Upper lobe of left lung (tissue), 6 donors: Measurements from ENCODE around the gene DAZAP1. TPM values are rescaled to one million over a fixed set of nuclear protein-coding genes. Genes with fewer than 3 reads are reported as not detected.
A peak's percentile ranks its signal among the peaks of the same experiment; 100 is the strongest.

Experiments used
- ATAC-seq, 2 donors: fragments of 200-7000 bp; cut with Tn5 transposase; one replicate each; pipeline ENCODE4 v1.9.1; 2022; ENCODE audit warnings: mild to moderate bottlenecking in 2 of 2, moderate library complexity in 2 of 2; ENCODE audit not compliant: low FRiP score in 2 of 2
- DNase-seq, 2 donors: peaks; one replicate each; pipeline ENCODE4 v3.0.0-alpha.2; 2019 to 2020
- H3K27ac ChIP-seq, 4 donors: fragments of 200-600 bp; sonication (generic); one replicate each; pipeline ENCODE4 v1.5.1; 2016 to 2019
- H3K27me3 ChIP-seq, 4 donors: fragments of 200-600 bp; sonication (generic); one replicate each; pipeline ENCODE4 v1.5.1; 2017 to 2019
- H3K36me3 ChIP-seq, 4 donors: fragments of 200-600 bp; sonication (generic); one replicate each; pipeline ENCODE4 v1.5.1; 2016 to 2019
- H3K4me1 ChIP-seq, 4 donors: fragments of 200-600 bp; sonication (generic); one replicate each; pipeline ENCODE4 v1.5.1; 2018 to 2019
- H3K4me3 ChIP-seq, 4 donors: fragments of 200-600 bp; sonication (generic); one replicate each; pipeline ENCODE4 v1.5.1; 2017 to 2019; ENCODE audit warnings: mild to moderate bottlenecking in 2 of 4, moderate library complexity in 1 of 4
- H3K9me3 ChIP-seq, 4 donors: fragments of 200-600 bp; sonication (generic); one replicate each; pipeline ENCODE4 v1.5.1; 2018 to 2019
- EP300 ChIP-seq, 4 donors: sonication (generic); formaldehyde crosslinking; IDR thresholded peaks; one replicate each; pipeline ENCODE4 v1.5.1; 2017; ENCODE audit warnings: antibody characterized with exemption in 4 of 4, control low read depth in 2 of 4
- POLR2A ChIP-seq, 4 donors: fragments of 450-650 bp; IDR thresholded peaks; one replicate each; pipeline ENCODE4 v1.5.1; 2016 to 2017; ENCODE audit warnings: antibody characterized with exemption in 4 of 4, mild to moderate bottlenecking in 2 of 4
- POLR2AphosphoS5 ChIP-seq, 2 donors: sonication (generic); formaldehyde crosslinking; IDR thresholded peaks; one replicate each; pipeline ENCODE4 v1.5.1; 2017; ENCODE audit warnings: antibody characterized with exemption in 2 of 2
- WGBS, 2 donors: methylation state at CpG; one replicate each; pipeline ENCODE4 v1.1.5; 2017 to 2018; 5-methylcytosine and 5-hydroxymethylcytosine counted together
- total RNA-seq, 6 donors: library from RNA; depleted of rRNA in 4 of 6; stranded (reverse); fragments of >200 nt in 4 of 6; gene quantifications; one replicate each; pipeline versions ENCODE4 v1.1.0 to v1.2.1, GENCODE V29; 2016 to 2021
- TF ChIP-seq, protein P1 (sequence below), 6 experiments: fragments of 450-650 bp in 4 of 6; fragments of 200-600 bp in 2 of 6; sonication (generic) in 2 of 6; IDR thresholded peaks; one replicate each; pipeline ENCODE4 v1.5.1; 2016 to 2019; ENCODE audit warnings: antibody characterized with exemption in 6 of 6
- donor health status: DM: no; HTN: no; CAD: no; lungs with moderate emphysema.
- donor health status: DM: no; HTN: yes; CAD: no; lungs with severe emphysema.

DAZAP1 gene
- total RNA-seq, 6 donors from 2014 or later: 38.9 to 107 (median 78.7) TPM

GRCh38 chr19:1424192-1424955 is 17.0 kb downstream of the DAZAP1 start:
- 88 to 89% methylated on average over 40 to 41 of the region's 42 CpGs for WGBS, 2 donors
- TF ChIP-seq POLR2A (IDR thresholded peaks at IDR 0.05) (no peak), POLR2AphosphoS5 (IDR thresholded peaks at IDR 0.05) (no peak), EP300 (IDR thresholded peaks at IDR 0.05) (no peak)
- TF ChIP-seq, protein P1, sequence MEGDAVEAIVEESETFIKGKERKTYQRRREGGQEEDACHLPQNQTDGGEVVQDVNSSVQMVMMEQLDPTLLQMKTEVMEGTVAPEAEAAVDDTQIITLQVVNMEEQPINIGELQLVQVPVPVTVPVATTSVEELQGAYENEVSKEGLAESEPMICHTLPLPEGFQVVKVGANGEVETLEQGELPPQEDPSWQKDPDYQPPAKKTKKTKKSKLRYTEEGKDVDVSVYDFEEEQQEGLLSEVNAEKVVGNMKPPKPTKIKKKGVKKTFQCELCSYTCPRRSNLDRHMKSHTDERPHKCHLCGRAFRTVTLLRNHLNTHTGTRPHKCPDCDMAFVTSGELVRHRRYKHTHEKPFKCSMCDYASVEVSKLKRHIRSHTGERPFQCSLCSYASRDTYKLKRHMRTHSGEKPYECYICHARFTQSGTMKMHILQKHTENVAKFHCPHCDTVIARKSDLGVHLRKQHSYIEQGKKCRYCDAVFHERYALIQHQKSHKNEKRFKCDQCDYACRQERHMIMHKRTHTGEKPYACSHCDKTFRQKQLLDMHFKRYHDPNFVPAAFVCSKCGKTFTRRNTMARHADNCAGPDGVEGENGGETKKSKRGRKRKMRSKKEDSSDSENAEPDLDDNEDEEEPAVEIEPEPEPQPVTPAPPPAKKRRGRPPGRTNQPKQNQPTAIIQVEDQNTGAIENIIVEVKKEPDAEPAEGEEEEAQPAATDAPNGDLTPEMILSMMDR (IDR thresholded peaks at IDR 0.05): no peak
- ATAC-seq (no peak), DNase-seq (peak in 1 of 2 donors; percentile 80)
- Histone ChIP-seq H3K9me3 (no peaks in the 10 kb centered on the region), H3K27ac (no peak overlapping the region), H3K27me3 (no peaks in the 10 kb centered on the region), H3K36me3 (peaks cover 42 to 90% (median 81%) of the 10 kb centered on the region in 4 donors), H3K4me1 (no peaks in the 10 kb centered on the region), H3K4me3 (no peak overlapping the region)

DNA sequence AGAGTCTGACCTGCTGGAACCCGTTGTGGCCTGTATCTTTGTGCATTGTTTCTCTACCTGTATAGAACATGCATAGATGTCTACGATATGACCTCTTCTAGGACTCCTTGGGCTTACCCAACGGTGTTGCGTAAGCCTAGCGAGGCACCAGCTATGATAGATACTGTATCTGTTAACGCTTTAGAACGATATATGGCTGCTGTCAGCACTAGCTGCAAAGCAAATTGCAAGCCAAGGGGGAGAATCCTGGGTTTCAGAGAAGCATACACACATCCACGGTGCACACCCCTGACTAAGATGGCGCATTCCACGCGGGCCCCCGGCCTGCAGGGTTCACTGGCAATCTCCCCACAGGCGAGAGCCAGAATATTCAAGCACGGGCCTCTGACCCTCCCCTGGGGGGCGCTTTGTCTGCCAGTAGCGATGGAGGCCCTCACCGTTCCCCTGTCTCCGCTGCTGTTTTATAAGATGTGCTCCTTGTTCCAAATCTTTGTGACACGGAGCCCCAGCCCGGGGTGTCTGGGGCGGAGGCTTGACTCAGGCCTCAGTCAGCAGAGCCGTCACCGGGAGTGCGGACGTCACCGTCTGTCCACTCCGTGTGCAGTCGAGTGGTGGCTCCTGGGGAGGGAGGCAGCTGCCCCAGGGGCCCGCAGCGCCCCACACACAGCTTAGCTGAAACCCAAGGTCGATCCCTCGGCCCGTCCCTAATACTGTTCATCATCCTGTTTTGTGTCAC is 17.9 kb downstream of the DAZAP1 start:
- ATAC-seq: no peak
- 92% methylated on average over 28 of the region's 33 CpGs for WGBS, 2 donors
- TF ChIP-seq POLR2AphosphoS5 (IDR thresholded peaks at IDR 0.05) (no peak), EP300 (IDR thresholded peaks at IDR 0.05) (no peak), POLR2A (IDR thresholded peaks at IDR 0.05) (no peak)
- TF ChIP-seq, protein P1 (IDR thresholded peaks at IDR 0.05): no peak
- no peak overlapping the region for H3K27ac ChIP-seq
- H3K36me3 ChIP-seq: peaks cover 45 to 93% (median 83%) of the 10 kb centered on the region in 4 donors
- H3K4me3 ChIP-seq: no peak overlapping the region
- no peaks in the 10 kb centered on the region for H3K27me3 ChIP-seq
- no peaks in the 10 kb centered on the region for H3K4me1 ChIP-seq
- DNase-seq: peak in 1 of 2 donors; percentile 52
- H3K9me3 ChIP-seq: no peaks in the 10 kb centered on the region

GRCh38 chr19:1425902-1426301 is 18.5 kb downstream of the DAZAP1 start:
- Histone ChIP-seq H3K9me3 (no peaks in the 10 kb centered on the region), H3K36me3 (peaks cover 41 to 93% (median 82%) of the 10 kb centered on the region in 4 donors), H3K4me1 (no peaks in the 10 kb centered on the region), H3K27ac (no peak overlapping the region), H3K4me3 (no peak overlapping the region), H3K27me3 (no peaks in the 10 kb centered on the region)
- DNase-seq (peak in 1 of 2 donors; percentile 31), ATAC-seq (no peak)
- WGBS, 2 donors: 93 to 94% methylated on average over 11 to 14 of the region's 14 CpGs
- TF ChIP-seq EP300 (IDR thresholded peaks at IDR 0.05): no peak
- TF ChIP-seq, protein P1 (IDR thresholded peaks at IDR 0.05): no peak
- TF ChIP-seq POLR2AphosphoS5 (IDR thresholded peaks at IDR 0.05): no peak
- no peak for TF ChIP-seq POLR2A (IDR thresholded peaks at IDR 0.05)

DNA sequence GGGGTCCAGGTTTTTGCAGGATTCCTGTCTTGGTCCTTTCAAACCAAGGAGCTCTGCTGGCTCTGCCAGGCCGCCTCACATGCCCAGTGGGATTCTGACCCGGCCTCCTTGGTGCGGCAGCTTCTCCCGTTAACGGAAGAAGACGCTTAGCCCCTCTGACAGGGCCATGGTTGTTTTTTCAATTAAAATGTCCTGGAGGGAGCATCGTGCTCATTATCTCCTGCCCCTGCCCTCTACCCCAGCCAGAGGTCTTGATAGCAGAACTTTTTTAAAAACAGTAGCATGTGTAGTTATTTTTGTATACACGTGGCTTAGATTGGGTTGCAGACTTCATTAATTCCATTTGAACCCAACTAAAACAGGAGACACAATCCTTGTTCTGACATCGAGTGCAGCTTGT is 19.4 kb downstream of the DAZAP1 start:
- WGBS, 2 donors: 89 to 94% methylated on average over 9 of the region's 9 CpGs
- no peak for DNase-seq
- no peak for ATAC-seq
- TF ChIP-seq, protein P1 (IDR thresholded peaks at IDR 0.05): no peak
- TF ChIP-seq POLR2A (IDR thresholded peaks at IDR 0.05) (no peak), POLR2AphosphoS5 (IDR thresholded peaks at IDR 0.05) (no peak), EP300 (IDR thresholded peaks at IDR 0.05) (no peak)
- H3K27ac ChIP-seq: no peak overlapping the region
- no peak overlapping the region for H3K4me3 ChIP-seq
- H3K9me3 ChIP-seq: no peaks in the 10 kb centered on the region
- no peaks in the 10 kb centered on the region for H3K4me1 ChIP-seq
- H3K27me3 ChIP-seq: no peaks in the 10 kb centered on the region
- H3K36me3 ChIP-seq: peaks cover 39 to 93% (median 82%) of the 10 kb centered on the region in 4 donors
